Astrocyte (in vitro differentiated cells and primary cell): ENCODE measurements around the gene PAOX.

ENCODE experiments used
- CTCF ChIP-seq: IDR thresholded peaks from 2 replicates; pipeline ENCODE4 v1.5.1; 2011; ENCODE audit warnings: low read depth, mild to moderate bottlenecking, inconsistent platforms, low read length, moderate library complexity; ENCODE audit not compliant: insufficient read depth
- EZH2 ChIP-seq: IDR thresholded peaks from 2 replicates; pipeline ENCODE4 v1.6.1; 2012; ENCODE audit warnings: mild to moderate bottlenecking, low read length, inconsistent platforms; ENCODE audit not compliant: insufficient read depth

GRCh38 chr10:133355991-133356390, 23.1 kb upstream of the PAOX start:
- TF ChIP-seq CTCF (no peak), EZH2 (no peak)
